HepG2 (cell line): Measurements from ENCODE around the gene JPH4. TPM values are rescaled to one million over a fixed set of nuclear protein-coding genes. Genes with fewer than 3 reads are reported as not detected.

Experiments used
- AGO2 ChIP-seq: fragments of 200-400 bp; formaldehyde crosslinking; optimal IDR thresholded peaks from 2 replicates; pipeline ENCODE3; 2017; ENCODE audit warnings: mild to moderate bottlenecking, low read depth, low read length, moderate library complexity
- CAMTA2 ChIP-seq: sonication (generic); formaldehyde crosslinking; IDR thresholded peaks from 2 replicates; pipeline ENCODE4 v1.4.0; 2020; ENCODE audit warnings: mild to moderate bottlenecking, missing genetic modification reagents, borderline replicate concordance
- FOXM1 ChIP-seq: sonication (generic); formaldehyde crosslinking; IDR thresholded peaks from 2 replicates; pipeline ENCODE4 v1.5.0; 2020; ENCODE audit warnings: missing genetic modification reagents
- IRF9 ChIP-seq: sonication (generic); formaldehyde crosslinking; IDR thresholded peaks from 2 replicates; pipeline ENCODE4 v1.8.0; 2022; ENCODE audit warnings: missing genetic modification reagents, mild to moderate bottlenecking, borderline replicate concordance
- MXD4 ChIP-seq: IDR thresholded peaks from 2 replicates; pipeline ENCODE4 v1.6.1; 2016; ENCODE audit warnings: mild to moderate bottlenecking, missing biosample characterization, missing genetic modification reagents
- SAFB2 ChIP-seq: sonication (generic); formaldehyde crosslinking; IDR thresholded peaks from 2 replicates; pipeline ENCODE4 v1.5.1; 2020; ENCODE audit warnings: missing genetic modification reagents, low read depth, mild to moderate bottlenecking, borderline replicate concordance
- SRY ChIP-seq: sonication (generic); formaldehyde crosslinking; IDR thresholded peaks from 2 replicates; pipeline ENCODE4 v1.8.0; 2022; ENCODE audit warnings: mild to moderate bottlenecking, missing genetic modification reagents
- ZFP62 ChIP-seq: sonication (generic); formaldehyde crosslinking; IDR thresholded peaks from 2 replicates; pipeline ENCODE4 v1.4.0; 2020; ENCODE audit warnings: missing genetic modification reagents
- ZNF709 ChIP-seq: sonication (generic); formaldehyde crosslinking; IDR thresholded peaks from 2 replicates; pipeline ENCODE4 v1.5.0; 2020; ENCODE audit warnings: mild to moderate bottlenecking, missing genetic modification reagents
- polyA plus RNA-seq, 8 experiments: library from polyadenylated mRNA; depleted of rRNA in 3 of 8; stranded (reverse) in 7 of 8; unstranded in 1 of 8; fragments of >200 nt; fragmentation: Illumina TruSeq in 4 of 8; extraction: Trizol in 4 of 8; gene quantifications; 2 replicates each; pipeline versions ENCODE4 v1.2.1 to v1.2.3, GENCODE V29; 2011 to 2016; ENCODE audit warnings: low read depth in 4 of 8, missing spikeins in 1 of 8, mixed read lengths in 1 of 8; ENCODE audit not compliant: insufficient read depth in 1 of 8
- total RNA-seq, 5 experiments: library from RNA; depleted of rRNA; stranded (reverse); fragments of >200 nt; fragmentation: Illumina TruSeq; extraction: Trizol; gene quantifications; 2 replicates each; pipeline ENCODE4 v1.2.3, GENCODE V29; 2016; ENCODE audit warnings: low read depth in 1 of 5
- TF ChIP-seq, protein P1 (sequence below), 2 experiments: fragments of 450-650 bp in 1 of 2; sonication (generic) in 1 of 2; formaldehyde crosslinking in 1 of 2; IDR thresholded peaks; 2 replicates each; pipeline versions ENCODE4 v1.6.1 to v1.8.0; 2016 to 2022; ENCODE audit warnings: antibody characterized with exemption in 1 of 2, mild to moderate bottlenecking in 1 of 2, missing genetic modification reagents in 1 of 2

The JPH4 gene
- total and polyA plus RNA-seq, 2 of the 13 experiments (the other 11 are each of a cell fraction or from before 2014, with no cell fraction given), result 0.08 to 0.22 TPM

GRCh38 chr14:23565626-23566025 is 13.0 kb downstream of the JPH4 start (continued):
- TF ChIP-seq IRF9 (CRISPR knock-in tag), result 0 out of 2 replicates have a peak, but pooled peaks have one; percentile 58
- TF ChIP-seq SAFB2 (CRISPR knock-in tag), result 0 out of 2 replicates have a peak, but pooled peaks have one; percentile 23
- 0 out of 2 replicates have a peak, but pooled peaks have one; percentile 32 for TF ChIP-seq ZFP62 (CRISPR knock-in tag)
- peak; percentile 57 for TF ChIP-seq AGO2
- TF ChIP-seq, protein P1, sequence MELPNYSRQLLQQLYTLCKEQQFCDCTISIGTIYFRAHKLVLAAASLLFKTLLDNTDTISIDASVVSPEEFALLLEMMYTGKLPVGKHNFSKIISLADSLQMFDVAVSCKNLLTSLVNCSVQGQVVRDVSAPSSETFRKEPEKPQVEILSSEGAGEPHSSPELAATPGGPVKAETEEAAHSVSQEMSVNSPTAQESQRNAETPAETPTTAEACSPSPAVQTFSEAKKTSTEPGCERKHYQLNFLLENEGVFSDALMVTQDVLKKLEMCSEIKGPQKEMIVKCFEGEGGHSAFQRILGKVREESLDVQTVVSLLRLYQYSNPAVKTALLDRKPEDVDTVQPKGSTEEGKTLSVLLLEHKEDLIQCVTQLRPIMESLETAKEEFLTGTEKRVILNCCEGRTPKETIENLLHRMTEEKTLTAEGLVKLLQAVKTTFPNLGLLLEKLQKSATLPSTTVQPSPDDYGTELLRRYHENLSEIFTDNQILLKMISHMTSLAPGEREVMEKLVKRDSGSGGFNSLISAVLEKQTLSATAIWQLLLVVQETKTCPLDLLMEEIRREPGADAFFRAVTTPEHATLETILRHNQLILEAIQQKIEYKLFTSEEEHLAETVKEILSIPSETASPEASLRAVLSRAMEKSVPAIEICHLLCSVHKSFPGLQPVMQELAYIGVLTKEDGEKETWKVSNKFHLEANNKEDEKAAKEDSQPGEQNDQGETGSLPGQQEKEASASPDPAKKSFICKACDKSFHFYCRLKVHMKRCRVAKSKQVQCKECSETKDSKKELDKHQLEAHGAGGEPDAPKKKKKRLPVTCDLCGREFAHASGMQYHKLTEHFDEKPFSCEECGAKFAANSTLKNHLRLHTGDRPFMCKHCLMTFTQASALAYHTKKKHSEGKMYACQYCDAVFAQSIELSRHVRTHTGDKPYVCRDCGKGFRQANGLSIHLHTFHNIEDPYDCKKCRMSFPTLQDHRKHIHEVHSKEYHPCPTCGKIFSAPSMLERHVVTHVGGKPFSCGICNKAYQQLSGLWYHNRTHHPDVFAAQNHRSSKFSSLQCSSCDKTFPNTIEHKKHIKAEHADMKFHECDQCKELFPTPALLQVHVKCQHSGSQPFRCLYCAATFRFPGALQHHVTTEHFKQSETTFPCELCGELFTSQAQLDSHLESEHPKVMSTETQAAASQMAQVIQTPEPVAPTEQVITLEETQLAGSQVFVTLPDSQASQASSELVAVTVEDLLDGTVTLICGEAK (IDR thresholded peaks at IDR 0.05), result no peak
- TF ChIP-seq, protein P1 (CRISPR knock-in tag; IDR thresholded peaks at IDR 0.05), result 0 out of 2 replicates have a peak, but pooled peaks have one; percentile 14
- TF ChIP-seq SRY (CRISPR knock-in tag), result 0 out of 2 replicates have a peak, but pooled peaks have one; percentile 12
- no peak for TF ChIP-seq CAMTA2 (CRISPR knock-in tag)
- no peak for TF ChIP-seq MXD4 (CRISPR knock-in tag)
- no peak for TF ChIP-seq FOXM1 (CRISPR knock-in tag)
- no peak for TF ChIP-seq ZNF709 (CRISPR knock-in tag)
